ENCODE measurements around the gene CCBE1.

- no peak for TF ChIP-seq CTCF (IDR thresholded peaks at IDR 0.05)
- no peak for TF ChIP-seq POLR2A (IDR thresholded peaks at IDR 0.05)
These were observed 38.8 kb upstream of the CCBE1 start for GRCh38 chr18:59736061-59736460.
